Stimulated activated CD4-positive, alpha-beta T cell treated with anti-CD3 and anti-CD28 coated beads, Interleukin-12 subunit alpha, Interleukin-12 subunit beta, amount 100 ng/mL, for 48 hours (primary cell): ENCODE measurements around the gene AGXT.
A peak's percentile ranks its signal among the peaks of the same experiment; 100 is the strongest.

Source experiments
- DNase-seq, 3 donors: peaks; one replicate each; pipeline ENCODE4 v3.0.0-alpha.2; 2020; ENCODE audit warnings: low read depth in 2 of 3, low spot score in 1 of 3

Gene AGXT

DNA sequence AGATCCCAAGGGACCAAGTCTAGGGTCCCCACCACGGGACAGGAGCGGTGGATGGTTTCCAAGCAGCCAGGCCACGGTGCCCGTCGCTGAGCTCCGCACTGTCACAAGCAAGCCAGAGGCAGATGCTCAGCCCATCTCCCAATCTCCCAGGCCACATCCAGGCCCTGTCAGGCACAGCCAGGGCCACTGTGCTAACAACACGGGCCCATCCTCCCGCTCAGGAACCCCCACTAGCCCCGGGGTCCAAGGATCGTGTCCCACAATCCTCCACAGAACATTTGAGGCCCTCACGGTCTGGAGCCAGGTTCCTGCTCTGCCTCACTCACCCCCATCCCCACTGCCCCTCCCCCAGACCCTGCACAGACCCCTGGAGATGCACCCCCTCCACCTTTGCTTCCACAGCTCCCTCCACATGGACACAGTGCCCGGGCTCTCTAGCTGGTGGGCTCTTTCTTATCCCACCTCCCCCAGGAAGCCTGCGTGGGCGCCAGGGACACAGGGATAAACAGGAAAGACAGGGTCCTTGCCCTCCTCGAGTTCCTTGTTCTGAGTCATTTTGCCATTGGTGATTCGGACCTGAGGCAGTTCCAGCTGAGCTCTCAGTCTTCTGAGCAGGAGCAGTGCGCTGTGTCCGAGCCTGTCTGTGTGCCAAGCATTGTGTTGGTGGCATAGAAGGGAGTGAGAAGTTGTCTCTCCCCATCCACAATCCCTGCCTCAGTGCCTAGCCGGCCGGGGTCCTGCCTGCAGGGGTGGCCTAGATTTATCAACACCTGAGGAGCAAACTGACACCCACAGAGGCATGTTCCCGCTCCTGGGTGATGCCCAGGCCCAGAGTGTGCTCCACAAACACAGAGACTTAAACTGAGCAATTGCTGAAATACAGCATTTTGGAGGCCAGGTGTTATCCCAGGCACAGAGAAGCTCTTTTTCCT is 44.5 kb downstream of the AGXT start:
- DNase-seq = no peak

- DNase-seq = peak; percentile 35 to 58 (median 57)
Observed at GRCh38 chr2:240913810-240914644, 45.4 kb downstream of the AGXT start.

GRCh38 chr2:240914645-240915525 is 46.3 kb downstream of the AGXT start:
- DNase-seq = no peak

GRCh38 chr2:240915526-240916341 is 47.1 kb downstream of the AGXT start:
- no peak for DNase-seq

DNA sequence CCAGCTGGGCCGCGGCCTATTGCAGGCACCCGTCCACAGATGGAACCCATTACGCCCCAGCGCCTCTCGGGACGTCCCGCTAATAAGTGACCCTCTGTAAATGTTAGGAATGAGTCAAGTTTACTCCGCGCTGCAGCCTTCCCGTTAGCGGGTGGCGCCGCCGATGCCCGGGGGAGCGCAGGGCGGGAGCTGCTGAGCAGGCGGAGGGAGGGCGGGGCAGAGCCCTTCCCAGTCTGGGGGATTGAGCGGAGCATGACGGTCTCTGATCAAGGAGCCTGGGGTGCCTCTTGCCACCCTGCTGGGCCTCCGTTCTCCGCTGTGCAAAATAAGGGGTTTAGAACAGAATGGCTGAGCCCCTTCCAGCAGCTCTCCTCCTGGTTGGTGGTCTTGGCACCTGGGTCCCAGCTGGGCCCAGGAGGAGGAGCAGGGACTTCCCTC is 48.0 kb downstream of the AGXT start:
- no peak for DNase-seq

- no peak for DNase-seq
Observed at GRCh38 chr2:240917009-240917683, 48.5 kb downstream of the AGXT start.

DNA sequence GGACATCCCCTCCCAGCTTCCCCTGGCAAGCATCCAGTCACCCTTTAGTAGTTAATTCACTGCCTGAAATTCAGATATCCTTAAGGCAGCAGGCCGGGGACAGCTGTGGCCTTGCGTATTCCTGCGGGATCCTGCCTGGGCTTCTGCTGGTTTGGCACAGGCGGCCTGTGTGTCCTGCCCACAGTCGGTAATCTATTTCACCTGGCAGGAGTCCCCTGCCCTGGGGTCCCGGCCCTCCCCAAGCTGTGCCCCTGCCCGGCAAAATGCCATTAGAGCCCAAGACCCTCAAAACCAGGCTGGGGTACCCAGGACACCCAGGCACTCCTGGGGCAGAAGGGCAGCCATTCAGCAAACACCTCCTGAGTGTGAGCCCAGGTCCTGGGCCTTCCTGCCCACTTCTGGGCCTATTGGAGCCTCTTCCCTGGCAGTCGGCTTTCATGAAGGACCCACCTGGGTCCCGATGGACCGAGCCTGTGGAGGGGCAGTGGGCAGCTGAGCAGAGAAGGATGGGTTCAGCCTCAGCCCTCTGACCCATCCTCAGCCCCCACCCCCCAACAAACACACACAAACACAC is 49.1 kb downstream of the AGXT start:
- no peak for DNase-seq

- DNase-seq = no peak
Observed at GRCh38 chr2:240918258-240919091, 49.9 kb downstream of the AGXT start.

- no peak for DNase-seq
Observed at GRCh38 chr2:240919161-240919781, 50.6 kb downstream of the AGXT start.

DNA sequence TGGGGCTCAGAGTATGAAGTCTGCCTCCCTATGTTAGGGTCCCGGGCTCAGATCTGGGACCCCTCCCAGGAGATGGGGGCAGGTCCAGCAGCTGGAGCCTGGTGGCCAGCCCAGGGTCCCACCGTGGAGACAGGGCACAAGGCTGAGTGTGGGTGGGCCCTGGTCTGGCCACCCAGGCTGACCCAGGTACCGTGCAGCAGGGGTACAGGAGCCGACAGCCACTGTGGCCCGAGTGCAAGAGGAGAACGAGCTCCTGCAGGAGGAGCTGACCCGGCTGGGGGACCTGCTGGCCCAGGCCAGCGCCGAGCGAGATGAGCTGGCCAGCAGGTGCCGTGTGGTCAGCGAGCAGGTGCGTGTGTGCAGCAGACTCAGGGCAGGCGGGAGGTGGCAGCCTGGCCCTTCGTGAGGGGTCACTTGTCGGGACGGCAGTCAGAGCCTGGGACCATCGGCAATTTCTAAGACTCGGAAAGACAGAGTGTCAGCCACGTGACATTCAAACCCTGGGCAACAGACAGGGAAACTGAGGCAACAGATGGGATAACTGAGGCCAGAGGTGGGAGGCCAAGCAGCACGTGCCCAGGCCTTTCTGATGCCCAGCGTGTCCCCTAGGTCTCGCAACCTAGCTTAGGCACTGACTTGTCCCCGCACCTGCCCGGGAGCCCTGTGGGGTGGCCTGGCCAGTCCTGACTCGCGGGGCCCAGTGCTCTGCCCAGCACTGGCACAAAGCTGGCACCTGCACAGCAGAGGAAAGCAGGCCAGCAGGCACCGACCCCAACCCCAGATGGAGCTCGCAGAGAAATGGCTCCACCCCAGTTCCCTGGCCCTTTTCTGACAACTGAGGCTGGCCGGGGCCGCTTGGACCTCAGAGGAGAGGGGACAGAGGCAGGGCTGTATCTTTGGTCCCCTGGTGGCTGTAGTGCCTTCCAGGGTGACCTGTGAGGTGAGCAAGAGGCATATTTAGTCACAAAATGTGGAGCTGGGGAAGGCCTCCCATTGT is 51.5 kb downstream of the AGXT start:
- DNase-seq = no peak

DNA sequence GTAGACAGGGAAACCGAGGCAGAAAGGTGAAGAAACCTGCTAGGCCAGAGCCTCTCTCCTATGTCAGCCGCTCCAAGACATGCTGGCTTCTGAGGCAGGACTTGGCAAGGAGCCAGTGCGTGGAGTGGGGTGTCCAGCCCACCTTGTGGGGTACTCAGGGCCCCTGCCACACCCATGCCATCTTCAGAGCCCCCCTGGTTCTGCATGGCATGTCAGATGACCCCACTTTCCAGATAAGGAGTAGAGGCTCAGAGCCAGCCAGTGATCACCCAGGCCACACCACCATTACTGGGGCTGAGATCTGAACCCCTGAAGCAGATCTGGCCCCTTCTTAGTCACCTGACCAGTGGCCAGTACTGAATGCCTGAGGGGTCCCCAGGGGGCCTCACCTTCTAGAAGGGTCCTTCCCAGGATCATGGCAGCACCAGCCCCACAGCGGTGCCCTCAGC is 52.2 kb downstream of the AGXT start:
- no peak for DNase-seq

GRCh38 chr2:240921311-240921994 is 52.8 kb downstream of the AGXT start:
- no peak for DNase-seq

DNA sequence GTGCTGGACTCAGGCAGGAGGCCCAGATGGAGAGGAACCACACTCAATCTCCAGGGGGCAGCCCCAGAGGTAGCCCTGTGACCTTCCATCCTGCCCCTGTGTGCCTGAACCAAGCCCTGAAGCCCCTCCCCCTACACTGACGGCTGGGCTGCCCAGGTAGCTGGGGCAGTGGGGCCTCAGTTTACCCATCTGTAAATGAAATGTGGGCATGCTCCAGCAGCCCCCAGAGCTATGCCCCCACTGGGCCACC is 53.3 kb downstream of the AGXT start:
- DNase-seq = no peak

GRCh38 chr2:240922245-240922981 is 53.8 kb downstream of the AGXT start:
- DNase-seq = no peak

DNA sequence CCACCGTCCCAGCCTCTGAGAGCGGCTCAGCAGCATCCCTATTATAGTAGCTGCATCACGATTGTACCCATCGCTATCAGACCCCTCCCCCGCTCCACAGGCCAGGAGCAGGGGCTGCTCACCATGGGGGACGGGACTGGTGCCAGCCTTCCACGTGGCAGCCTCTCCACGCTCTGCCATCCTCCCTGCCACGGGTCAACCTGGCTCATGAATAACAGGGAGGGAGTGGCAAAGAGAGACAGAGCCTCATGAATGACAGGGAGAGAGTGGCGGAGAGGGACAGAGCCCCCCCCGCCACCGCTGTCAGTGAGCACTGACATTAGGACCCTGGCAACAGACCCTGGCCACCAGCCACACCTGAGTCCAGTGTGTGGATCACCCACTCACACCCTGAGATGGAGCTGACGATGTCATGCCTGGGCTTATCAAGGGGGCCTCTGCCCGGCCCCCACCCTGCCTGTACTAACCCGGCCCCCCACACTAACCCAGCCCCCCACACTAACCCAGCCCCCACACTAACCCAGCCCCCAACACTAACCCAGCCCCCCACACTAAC is 54.4 kb downstream of the AGXT start:
- no peak for DNase-seq
